Activated effector memory CD4-positive, alpha-beta T cell treated with anti-CD3 and anti-CD28 coated beads, Interleukin-2, amount 50 U/mL, for 16 hours (primary cell): ENCODE results near the gene RALA.

Experiments
- DNase-seq: peaks from one replicate; pipeline ENCODE4 v3.0.0-alpha.2; 2020

RALA gene

GRCh38 chr7:39623047-39623731 lies at the start of gene RALA:
Gene RALA (plus strand): TSS chr7:39623572. CDS start chr7:39686668, 63,096 bp downstream.
- DNase-seq: peak; percentile 97

GRCh38 chr7:39574673-39575349 lies 48.6 kb upstream of the RALA start:
- DNase-seq: no peak

DNA sequence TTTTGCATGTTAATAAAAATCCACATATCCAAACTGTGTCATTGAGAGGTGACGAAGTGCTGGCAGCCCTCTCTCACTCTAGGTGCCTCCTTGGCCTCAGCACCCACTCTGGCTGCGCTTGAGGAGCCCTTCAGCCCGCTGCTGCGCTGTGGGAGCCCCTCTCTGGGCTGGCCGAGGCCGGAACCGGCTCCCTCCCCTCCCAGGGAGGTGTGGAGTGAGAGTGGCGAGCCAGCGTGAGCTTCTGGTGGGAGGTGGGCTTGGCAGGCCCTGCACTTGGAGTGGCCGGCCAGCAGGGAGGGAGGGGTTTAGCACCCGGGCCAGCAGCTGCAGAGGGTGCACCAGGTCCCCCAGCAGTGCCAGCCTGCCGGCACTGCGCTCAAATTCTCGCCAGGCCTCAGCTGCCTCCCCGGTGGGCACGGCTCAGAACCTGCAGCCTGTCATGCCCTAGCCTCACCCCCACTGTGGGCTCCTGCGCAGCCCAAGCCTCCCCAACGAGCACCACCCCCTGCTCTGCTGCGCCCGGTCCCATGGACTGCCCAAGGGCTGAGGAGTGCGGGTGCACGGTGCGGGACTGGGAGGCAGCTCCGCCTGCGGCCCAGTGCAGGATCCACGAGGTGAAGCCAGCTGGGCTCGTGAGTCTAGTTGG lies 46.0 kb upstream of the RALA start:
- DNase-seq: no peak

DNA sequence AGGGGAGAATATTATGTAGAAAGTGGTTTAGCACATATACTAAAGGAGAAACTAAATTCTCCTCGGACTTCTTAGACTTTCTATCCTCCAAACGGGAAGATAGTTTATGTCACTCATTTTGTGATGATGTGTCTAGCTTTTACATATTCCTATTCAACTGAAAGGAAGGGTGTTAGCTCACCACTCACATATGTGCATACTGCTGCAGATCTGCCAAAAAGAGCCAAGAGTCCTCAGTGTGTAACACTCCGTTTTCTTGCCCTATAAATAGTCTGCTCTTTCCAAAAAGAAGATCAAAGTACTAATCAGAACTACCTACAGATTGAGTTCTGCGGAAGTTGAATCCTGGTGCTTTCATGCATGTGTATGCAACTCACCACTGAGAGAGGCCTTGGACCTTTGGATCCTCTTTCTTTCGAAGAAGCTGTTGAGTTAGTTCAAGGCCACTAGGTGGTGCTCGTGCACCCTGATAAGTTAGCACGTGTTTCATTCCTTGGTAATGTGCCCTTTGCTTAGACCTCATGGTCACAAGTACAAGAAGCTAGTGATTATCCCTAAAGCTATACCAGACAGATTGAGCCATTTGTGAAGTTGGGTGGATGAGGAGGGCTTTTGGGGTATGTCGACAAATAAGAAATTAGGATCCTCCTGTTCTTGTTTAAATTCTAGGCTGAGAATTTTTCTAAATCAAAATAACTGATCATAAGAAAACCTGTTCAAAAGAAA lies 43.1 kb upstream of the RALA start:
- peak; percentile 88 for DNase-seq

DNA sequence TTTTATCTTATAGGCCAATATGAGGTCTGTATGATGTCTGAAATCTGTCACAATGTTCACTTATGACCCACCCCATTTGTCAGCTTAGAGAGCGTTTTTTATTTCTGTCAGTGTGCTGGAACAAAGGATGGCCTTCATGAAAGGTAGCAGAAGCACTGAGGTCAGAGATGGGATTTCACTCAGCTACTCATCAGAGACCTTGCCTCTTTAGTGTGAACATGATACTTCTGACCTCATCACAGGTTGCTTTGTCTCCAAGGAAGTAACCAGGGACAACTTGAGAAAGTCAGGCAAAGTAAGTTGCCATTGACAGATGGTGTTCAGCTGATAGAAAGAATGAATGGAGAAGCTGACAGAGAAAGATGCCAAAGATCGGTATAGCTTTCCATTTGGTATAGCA lies 40.8 kb upstream of the RALA start:
- no peak for DNase-seq

DNA sequence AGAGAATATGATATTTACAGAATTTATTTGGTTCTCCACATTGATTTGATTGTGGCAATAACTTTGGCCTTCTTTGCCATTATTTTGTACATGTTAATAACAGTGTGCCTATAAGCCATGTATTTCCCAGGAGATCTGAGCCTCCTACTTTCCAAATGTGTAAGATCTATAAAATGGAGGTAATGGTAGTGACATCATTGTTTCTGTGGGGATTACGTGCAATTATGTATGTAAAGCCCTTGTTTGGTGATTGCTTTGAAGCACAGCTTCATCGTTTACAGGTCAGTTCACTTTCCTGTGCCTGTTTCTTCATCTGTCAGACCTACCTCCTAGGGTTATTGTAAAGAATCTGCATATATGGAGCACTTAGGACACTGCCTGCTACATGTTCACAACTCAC lies 39.8 kb upstream of the RALA start:
- DNase-seq: no peak

DNA sequence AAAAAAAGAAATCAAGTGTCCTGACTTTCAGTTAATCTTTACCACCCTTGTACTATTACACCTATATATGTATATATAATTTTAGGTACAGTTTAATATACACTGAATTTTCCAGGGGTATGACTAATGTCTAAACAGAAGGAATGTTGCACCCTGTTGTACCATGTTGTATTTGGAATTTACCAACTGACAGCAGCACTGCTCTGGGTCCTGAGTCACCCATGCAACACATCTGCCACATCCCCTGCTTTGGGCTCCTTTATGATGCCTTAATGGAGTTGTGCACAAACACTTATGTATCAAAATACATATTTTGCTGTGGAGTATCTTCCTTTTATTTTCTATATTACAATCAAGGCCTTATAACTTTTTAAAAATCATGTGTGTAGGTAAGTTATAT lies 36.0 kb upstream of the RALA start:
- no peak for DNase-seq

- no peak for DNase-seq
These were observed 35.0 kb upstream of the RALA start for GRCh38 chr7:39588416-39588815.

- DNase-seq: peak; percentile 80
These were observed 33.9 kb upstream of the RALA start for GRCh38 chr7:39589323-39590111.

DNA sequence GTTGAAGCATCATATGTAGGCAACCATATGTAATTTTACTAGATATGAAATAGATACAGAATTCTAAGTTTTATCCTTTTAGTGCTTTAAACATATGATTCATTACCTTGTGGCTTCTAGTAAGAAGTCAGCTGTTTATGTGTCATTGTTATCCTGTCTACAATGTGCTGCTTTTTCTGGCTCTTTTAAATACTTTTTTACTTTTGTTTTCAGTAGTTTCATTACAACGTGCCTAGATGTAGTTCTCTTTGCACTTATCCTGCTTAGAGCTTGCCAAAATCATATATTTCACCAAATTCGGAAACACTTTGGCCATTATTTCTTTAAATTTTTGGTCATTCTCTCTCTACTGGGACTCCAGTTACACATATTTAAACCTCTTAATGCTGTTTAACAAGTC lies 30.8 kb upstream of the RALA start:
- DNase-seq: no peak

DNA sequence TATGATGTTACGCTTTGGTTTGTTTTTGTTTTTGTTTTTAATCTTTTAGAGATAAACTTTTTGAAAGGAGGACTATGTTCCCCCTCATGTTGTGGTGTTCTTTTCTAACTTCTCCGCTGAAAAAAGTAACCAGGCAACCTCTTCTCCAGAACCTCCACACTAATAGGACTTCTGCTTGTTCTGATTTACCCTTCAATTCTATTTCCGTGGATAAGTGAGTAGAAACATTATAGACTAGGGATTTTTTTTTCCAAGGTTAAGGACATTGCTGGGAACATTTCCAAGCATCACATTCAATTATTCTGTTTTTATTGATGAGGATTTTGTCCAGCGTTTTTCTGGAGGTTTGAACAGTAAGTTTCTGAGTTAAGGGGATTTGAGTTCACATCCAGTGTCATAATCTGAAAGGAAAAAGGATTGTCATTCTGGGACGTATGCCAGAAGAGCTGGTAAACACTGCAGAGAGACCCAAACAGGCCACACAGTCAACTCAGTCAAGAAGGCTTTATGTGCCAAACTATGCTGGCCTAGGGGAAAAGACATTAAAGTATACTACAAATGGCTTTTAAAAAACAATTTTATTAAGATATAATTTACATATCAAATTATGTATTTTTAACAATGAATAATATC lies 28.3 kb upstream of the RALA start:
- DNase-seq: no peak

- no peak for DNase-seq
These were observed 21.0 kb upstream of the RALA start for GRCh38 chr7:39602351-39602750.

GRCh38 chr7:39603924-39604323 lies 19.4 kb upstream of the RALA start:
- DNase-seq: no peak

GRCh38 chr7:39605087-39605486 lies 18.3 kb upstream of the RALA start:
- DNase-seq: no peak

- DNase-seq: no peak
These were observed 17.0 kb upstream of the RALA start for GRCh38 chr7:39606352-39606751.

DNA sequence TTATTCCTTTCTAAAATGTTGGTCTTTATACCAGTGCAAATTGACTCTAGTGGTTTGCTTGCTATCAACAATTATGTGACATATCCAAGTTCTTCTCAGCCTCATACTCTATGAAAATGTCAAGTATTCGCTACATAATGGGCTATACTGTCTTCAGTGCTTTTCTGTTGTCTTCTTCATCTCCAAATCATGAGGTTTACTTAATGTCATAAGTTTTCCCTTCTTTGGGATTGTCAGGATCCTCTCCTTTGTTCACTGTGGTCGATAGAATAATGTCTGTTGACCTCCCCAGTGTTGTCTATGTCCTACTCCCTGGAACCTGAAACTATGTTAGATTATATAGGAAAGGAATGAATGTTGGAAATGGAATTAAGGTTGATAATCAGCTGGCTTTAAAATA lies 16.4 kb upstream of the RALA start:
- DNase-seq: no peak

GRCh38 chr7:39607865-39608264 lies 15.5 kb upstream of the RALA start:
- no peak for DNase-seq

DNA sequence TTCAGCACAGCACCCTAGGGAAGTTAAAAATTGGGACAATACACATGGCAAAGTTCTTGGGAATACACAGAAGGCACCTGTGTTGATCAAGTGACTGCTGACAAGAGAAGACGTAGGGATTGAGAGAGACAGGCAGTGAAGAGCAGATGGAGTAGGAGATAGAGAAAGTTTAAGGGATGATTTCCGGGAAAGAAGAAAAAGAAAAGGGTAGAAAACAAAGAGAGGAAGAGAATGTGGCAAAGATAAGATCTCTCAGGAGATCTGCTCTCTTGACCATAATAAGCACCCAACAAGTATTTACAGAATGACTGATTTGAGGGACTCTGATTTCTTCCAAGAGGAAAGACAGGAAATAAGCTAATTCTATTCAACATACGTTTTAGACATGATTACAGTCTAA lies 15.1 kb upstream of the RALA start:
- no peak for DNase-seq

DNA sequence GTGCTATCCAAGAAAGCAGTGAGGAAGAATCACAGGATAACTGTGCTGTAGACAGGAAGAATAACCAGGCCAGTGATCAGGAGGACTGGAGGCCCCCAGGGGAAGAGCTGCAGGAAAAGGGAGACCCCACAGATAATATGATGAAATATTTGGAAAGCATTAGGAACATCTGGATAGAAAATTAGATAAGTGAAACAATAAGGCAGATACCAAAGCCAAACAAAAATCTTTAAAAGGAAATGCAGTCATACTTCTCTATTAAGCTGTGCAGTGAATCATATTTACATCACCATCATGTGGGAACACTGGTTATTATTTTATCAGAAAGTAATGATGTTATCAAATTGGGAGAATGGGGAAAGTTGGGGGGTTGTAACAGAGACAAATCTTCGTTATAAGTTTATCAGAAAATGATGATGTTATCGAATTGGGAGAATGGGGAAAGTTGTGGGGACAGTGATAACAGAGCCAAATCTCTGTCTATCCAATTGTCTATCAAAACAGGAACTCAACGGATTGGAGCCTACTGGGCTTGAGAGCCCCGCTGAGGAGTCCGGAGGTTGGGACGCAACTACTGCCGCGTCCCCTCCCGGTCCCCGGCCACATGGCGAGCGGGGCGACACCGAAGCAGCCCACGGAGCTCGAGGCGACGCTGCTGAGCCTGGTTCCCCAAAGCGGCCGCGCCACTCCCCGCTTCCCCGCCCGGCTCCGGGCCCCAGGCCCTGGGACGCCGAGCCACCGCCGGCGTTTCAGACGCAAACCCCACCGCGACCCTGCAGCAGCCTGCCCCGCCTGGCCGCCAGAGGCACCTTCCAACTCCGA lies 14.0 kb upstream of the RALA start:
- no peak for DNase-seq

- no peak for DNase-seq
These were observed 13.5 kb upstream of the RALA start for GRCh38 chr7:39609935-39610263.

GRCh38 chr7:39613577-39613976 lies 9.8 kb upstream of the RALA start:
- no peak for DNase-seq

DNA sequence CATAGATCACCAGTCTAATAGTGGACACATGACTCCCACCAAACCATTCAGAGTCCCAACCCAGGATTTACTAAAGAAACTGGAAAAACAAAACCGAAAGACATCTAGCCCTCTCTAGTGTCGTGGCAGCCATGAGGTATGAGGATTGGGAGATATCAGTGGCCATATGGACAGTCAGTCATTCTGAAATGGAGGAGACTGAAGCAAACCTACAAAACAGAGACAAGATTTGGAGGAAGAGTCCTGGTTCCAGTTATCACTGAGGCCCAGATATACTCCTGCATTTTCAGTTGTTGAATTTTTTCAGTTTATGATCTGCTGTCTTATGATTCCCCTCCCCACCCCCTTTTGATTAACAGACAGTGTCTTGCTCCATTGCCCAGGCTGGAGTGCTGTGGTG lies 9.1 kb upstream of the RALA start:
- DNase-seq: no peak
